ENCODE data around the gene LRMDA.

- TF ChIP-seq ZNF274 (IDR thresholded peaks at IDR 0.05; ENCODE audit: insufficient read depth, insufficient read length) (no peak), NFIC (IDR thresholded peaks at IDR 0.05; ENCODE audit: low read depth, low read length) (no peak), NBN (IDR thresholded peaks at IDR 0.05) (no peak), CBFB (IDR thresholded peaks at IDR 0.05; ENCODE audit: low read depth) (no peak), SRF (IDR thresholded peaks at IDR 0.05; ENCODE audit: low read depth in 2 of 2, low read length in 2 of 2) (no peak), BCLAF1 (IDR thresholded peaks at IDR 0.05) (no peak), RUNX3 (IDR thresholded peaks at IDR 0.05; ENCODE audit: low read length) (no peak)
- TF ChIP-seq, protein P1, sequence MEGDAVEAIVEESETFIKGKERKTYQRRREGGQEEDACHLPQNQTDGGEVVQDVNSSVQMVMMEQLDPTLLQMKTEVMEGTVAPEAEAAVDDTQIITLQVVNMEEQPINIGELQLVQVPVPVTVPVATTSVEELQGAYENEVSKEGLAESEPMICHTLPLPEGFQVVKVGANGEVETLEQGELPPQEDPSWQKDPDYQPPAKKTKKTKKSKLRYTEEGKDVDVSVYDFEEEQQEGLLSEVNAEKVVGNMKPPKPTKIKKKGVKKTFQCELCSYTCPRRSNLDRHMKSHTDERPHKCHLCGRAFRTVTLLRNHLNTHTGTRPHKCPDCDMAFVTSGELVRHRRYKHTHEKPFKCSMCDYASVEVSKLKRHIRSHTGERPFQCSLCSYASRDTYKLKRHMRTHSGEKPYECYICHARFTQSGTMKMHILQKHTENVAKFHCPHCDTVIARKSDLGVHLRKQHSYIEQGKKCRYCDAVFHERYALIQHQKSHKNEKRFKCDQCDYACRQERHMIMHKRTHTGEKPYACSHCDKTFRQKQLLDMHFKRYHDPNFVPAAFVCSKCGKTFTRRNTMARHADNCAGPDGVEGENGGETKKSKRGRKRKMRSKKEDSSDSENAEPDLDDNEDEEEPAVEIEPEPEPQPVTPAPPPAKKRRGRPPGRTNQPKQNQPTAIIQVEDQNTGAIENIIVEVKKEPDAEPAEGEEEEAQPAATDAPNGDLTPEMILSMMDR (IDR thresholded peaks at IDR 0.05 in 2 of 3, conservative IDR thresholded peaks at IDR 0.05 in 1 of 3; ENCODE audit: control insufficient read depth in 2 of 3, extremely low read depth in 1 of 3, insufficient read depth in 1 of 3, low read depth in 3 of 3, low read length in 3 of 3): no peak
Measured at GRCh38 chr10:76052682-76053503, 621.5 kb downstream of the LRMDA start.

Measured in GM12878 (cell line).